DMS53 treated with DMSO at 0.1 percent for 48 hours (cell line): ENCODE measurements around the gene FAM3C.
A peak's percentile ranks its signal among the peaks of the same experiment; 100 is the strongest.
"Not testable (repeated sequence)": the region's sequence is repeated elsewhere in the genome, so short reads cannot be mapped to it uniquely, and the experiment has no call there.

Experiments used
- DNase-seq: peaks from one replicate; lab custom pipeline; 2025; ENCODE audit not compliant: unreplicated experiment; lab: John Stamatoyannopoulos, UW

The FAM3C gene

GRCh38 chr7:121395961-121396757 lies at the start of gene FAM3C:
FAM3C (minus strand) TSS chr7:121396308; CDS start chr7:121382969, 13,339 bp downstream.
- DNase-seq = peak; percentile 95

GRCh38 chr7:121442845-121443244 lies 46.7 kb upstream of the FAM3C start:
- DNase-seq = no peak

- peak; percentile 4 for DNase-seq
These were observed 44.9 kb upstream of the FAM3C start for GRCh38 chr7:121440857-121441503.

GRCh38 chr7:121438043-121438955 lies 42.2 kb upstream of the FAM3C start:
- peak; percentile 47 for DNase-seq

GRCh38 chr7:121437470-121437869 lies 41.4 kb upstream of the FAM3C start:
- DNase-seq = no peak

GRCh38 chr7:121436688-121437087 lies 40.6 kb upstream of the FAM3C start:
- DNase-seq = no peak

GRCh38 chr7:121436136-121436535 lies 40.0 kb upstream of the FAM3C start:
- DNase-seq = no peak

GRCh38 chr7:121433775-121434174 lies 37.7 kb upstream of the FAM3C start:
- no peak for DNase-seq

- not testable (repeated sequence) for DNase-seq
These were observed 36.4 kb upstream of the FAM3C start for GRCh38 chr7:121432486-121432885.

GRCh38 chr7:121431996-121432395 lies 35.9 kb upstream of the FAM3C start:
- DNase-seq = no peak

- DNase-seq = no peak
These were observed 35.4 kb upstream of the FAM3C start for GRCh38 chr7:121431389-121431995.

- DNase-seq = no peak
These were observed 34.5 kb upstream of the FAM3C start for GRCh38 chr7:121430558-121430957.

GRCh38 chr7:121429798-121430197 lies 33.7 kb upstream of the FAM3C start:
- DNase-seq = no peak

GRCh38 chr7:121428855-121429489 lies 32.9 kb upstream of the FAM3C start:
- no peak for DNase-seq

GRCh38 chr7:121421743-121422142 lies 25.6 kb upstream of the FAM3C start:
- not testable (repeated sequence) for DNase-seq

GRCh38 chr7:121420976-121421375 lies 24.9 kb upstream of the FAM3C start:
- DNase-seq = peak; percentile 79

GRCh38 chr7:121419201-121420148 lies 23.4 kb upstream of the FAM3C start:
- no peak for DNase-seq

- no peak for DNase-seq
These were observed 20.4 kb upstream of the FAM3C start for GRCh38 chr7:121416533-121416932.

- DNase-seq = no peak
These were observed 18.3 kb upstream of the FAM3C start for GRCh38 chr7:121414436-121414835.
